ENCODE data around the gene UBAC2.

Gene UBAC2

DNA sequence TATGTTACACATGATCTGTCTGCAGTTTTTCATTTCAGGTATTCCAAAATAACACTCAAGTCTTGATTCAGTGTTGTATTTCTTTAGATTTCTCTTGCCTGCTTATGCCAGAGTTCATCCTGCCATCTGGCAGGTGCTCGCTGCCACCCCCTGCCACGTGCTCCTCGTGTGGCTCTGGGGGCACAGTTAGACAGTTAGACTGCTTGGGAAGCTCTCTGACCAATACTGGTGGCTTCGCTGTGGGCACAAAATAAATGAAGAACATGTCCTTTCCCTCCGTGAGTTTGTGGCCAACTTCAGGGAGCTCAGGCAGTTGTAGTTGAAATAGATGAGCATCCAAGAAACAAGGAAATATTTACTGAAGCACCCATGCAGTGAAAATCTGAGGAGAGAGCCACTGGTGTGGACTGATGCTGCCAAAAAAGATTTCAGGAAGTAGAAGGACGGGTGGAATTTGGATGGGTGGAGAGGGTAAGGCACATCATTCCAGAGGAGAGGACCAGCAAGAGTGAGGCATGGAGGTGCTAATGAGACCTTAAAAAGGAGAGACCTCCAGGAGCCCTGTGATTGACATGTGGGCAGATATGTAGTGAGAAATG is 144.1 kb downstream of the UBAC2 start:
- DNase-seq: no peak

- DNase-seq: no peak
These were observed 144.7 kb downstream of the UBAC2 start for GRCh38 chr13:99345345-99345744.

DNA sequence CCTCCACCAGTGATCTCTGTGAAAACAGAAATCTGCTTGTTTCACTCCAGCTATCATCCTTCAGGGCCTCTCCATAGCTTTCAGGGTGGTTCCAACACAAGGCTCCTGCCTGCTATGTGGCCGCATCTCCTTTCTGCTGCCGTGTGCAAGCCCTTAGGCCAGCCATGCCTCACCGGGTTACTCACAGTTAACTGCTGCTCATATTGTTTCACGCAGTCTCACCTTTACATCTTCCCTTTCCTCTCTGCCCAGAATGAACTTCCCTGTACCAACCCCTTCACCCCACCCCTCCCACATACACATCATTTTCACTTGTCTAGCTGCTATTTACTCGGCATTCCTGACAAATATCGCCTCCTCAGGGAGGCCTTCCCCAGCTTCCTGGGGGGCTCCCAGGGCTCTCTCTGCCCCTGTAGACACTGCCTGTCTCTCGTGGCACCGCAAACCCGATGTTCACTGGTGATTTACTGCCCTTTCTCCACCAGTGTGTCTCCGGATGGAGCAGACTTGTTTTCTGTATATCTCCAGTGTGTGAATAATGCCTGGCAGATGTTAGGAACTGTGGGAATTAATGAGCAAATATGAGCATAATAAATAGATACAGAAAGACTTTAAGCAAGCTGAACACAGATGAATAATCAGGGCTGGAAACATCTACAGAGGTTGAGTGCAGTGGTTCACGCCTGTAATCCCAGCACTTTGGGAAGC is 145.8 kb downstream of the UBAC2 start:
- DNase-seq: no peak

DNA sequence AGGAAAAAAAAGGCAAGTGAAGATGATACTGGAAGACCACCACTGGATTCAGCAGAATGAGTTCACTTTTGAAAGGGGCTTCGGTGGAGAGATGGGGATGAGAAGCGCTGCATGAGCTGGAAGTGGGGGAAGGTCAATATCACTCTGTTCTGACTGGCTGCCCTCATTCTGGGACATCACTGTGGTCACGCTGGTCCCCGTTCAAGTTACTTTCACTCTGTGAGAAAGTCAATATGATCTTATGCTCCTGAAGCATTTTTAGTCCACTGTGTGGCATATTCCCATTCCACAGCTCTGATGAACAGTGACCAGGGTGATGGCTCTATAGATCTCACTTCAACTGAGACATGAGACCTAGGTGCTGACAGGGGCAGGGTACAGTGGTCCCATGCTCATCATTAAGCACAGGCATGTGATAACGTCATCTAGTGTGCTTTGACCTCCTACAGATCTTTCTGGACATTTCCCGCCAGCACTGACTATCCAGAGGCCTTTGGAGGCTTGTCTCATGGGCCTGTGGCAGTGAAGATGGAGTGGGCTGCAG is 146.8 kb downstream of the UBAC2 start:
- DNase-seq: no peak

- DNase-seq: no peak
These were observed 147.3 kb downstream of the UBAC2 start for GRCh38 chr13:99347911-99348451.

DNA sequence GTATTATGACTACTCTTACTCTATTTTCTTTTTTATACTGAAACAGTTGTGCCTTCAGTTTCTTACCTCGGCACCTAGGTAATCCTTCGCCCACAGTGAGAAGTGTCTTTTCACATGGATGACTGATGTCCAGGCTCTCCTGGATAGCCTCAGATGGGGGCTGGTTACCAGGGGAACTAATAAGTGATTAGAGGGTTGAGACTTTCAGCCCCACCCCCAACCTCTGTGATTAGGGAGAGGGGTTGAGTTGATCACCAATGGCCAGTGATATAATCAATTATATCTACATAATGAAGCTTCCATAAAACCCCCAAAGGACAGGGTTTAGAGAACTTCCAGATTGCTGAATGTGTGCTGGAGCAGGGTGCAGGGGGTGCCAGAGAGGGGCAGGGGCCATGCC is 149.5 kb downstream of the UBAC2 start:
- DNase-seq: no peak

DNA sequence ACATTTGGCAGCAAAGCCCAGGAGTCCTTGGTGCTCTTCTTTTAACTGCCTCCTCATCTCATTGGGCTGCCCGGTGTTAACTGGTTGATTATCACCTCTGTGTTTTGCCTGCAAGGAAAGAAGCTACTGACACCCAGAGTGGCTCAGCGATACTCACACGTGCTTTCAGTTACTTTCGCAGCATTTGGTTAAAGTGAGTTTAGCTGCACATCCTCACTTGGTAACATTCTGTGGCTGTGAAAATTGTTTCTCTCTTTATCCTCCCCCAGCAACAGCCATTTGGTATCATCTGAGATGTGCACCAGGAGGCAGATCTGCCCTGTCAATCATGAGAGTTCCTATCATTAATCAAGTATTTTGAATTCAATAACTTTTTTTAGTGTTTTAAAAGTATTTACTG is 151.1 kb downstream of the UBAC2 start:
- no peak for DNase-seq

DNA sequence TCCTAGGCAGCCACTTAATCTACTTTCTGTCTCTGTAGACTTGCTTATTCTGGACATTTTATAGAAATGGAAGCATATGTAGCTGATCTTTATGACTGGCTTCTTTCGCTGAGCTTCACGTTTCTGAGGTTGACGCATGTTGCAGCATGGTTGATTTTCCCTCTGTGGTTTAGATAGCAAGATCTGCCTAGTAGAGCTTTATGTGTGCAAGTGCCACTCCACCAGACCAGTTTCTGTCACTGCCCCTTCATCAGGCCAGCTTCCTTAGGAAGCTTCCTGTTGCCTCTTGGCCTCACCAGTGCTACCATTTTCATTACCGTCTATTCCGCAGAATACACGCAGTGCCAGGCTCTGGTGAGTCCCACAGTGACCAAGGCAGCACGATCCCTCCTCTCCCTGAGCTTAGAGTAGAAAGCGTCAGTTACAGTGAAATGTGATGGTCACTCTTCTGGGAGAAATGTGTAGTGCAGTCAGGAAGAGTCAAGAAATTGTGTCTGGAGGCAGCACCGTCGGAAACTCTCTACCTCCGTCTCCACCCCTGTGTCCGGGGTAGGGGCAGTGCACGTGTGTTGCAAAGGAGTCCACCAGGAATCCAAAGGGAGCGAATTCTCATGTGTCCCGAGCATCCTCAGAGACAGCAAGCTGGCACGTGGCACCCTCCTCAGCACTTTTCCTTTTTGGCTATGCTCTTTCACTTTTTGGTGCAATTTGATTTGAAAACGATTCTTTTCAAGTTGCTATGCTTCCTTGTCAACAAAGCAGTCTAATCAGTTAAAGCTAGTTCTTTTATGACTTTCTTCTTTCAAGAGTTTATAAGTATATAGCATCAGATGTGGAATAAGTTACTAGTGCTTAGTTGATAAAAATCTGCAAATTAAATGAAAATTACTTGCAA is 151.9 kb downstream of the UBAC2 start:
- no peak for DNase-seq

DNA sequence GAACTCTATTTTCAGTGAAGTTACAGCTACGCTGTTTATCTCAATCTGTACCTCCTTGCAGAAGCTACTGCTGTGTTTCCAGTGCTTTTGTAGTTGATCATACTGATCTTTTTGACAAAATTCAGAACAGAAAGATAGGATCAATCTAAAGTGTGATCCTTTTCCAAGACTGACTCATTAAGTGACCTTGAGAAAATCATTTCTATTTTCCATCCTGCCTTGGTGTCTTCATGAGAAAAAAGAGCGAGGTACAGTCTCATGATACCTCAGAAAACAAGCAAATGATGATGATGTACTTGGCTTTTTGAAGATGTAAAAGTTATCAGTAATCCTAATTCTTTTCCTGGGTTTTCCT is 152.6 kb downstream of the UBAC2 start:
- DNase-seq: no peak

- DNase-seq: no peak
These were observed 153.2 kb downstream of the UBAC2 start for GRCh38 chr13:99353836-99354235.

- no peak for DNase-seq
These were observed 153.8 kb downstream of the UBAC2 start for GRCh38 chr13:99354371-99354951.

DNA sequence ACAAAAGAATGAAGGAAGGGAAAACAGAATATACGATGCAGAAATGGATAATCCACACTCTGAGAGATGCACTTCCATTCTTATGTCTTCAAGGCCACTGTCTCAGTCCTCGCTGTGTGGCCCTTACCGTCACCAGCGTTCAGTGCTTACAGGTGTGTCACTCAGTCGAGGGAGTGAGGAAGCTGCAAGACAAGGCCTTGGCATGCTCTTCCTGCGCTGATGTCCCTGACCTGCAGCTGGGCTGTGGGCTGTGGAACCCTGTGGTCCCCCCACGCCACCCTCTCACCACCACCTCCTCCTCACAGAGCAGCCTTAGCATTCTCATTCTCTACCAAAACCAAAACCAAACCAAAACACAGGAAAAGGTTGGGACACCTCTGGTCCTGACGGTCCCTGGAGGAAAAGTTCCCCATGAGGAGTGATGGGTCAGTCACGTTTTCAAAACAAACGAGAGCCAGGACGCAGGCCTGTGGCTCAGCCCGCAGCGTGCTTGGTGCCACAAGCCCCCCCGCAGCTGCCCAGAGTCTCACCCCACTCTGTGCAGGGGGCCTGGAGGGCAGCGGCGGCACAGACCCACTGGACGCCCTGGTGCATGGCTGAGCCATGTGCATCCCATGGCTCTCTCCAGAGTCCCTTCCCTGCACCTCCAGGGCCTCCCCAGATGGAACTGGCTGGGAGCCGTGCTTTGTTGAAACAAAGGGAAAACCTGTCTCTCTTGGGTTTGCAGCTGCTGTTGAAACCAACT is 154.8 kb downstream of the UBAC2 start:
- no peak for DNase-seq

- no peak for DNase-seq
These were observed 155.3 kb downstream of the UBAC2 start for GRCh38 chr13:99356012-99356261.

GRCh38 chr13:99356262-99357091 is 155.8 kb downstream of the UBAC2 start:
- peak; percentile 33 for DNase-seq

DNA sequence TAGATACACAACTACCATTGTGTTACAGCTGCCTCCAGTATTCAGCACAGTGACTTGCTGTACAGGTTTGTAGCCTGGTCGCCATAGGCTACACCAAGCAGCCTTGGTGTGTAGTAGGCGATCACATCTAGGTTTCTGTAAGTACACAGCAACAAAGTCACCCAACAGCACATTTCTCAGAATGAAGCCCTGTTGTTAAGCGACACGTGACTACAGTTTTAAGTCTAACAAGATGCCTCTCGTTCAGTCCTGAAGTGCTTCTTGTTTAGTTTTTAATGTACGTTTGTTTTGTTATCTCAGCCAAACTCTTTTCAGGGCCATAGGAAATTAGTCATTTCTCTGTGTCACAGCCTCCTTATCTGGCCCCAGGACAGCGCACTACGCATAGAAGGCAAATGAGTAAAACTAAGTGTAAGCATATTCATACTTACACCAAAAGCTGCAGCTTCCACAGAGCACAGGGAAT is 156.5 kb downstream of the UBAC2 start:
- peak; percentile 53 for DNase-seq

- DNase-seq: no peak
These were observed 157.3 kb downstream of the UBAC2 start for GRCh38 chr13:99357941-99358340.

- no peak for DNase-seq
These were observed 158.9 kb downstream of the UBAC2 start for GRCh38 chr13:99359528-99359927.

- no peak for DNase-seq
These were observed 160.0 kb downstream of the UBAC2 start for GRCh38 chr13:99360696-99361095.

GRCh38 chr13:99361197-99361596 is 160.5 kb downstream of the UBAC2 start:
- no peak for DNase-seq

GRCh38 chr13:99362362-99362761 is 161.7 kb downstream of the UBAC2 start:
- no peak for DNase-seq

GRCh38 chr13:99363391-99363790 is 162.7 kb downstream of the UBAC2 start:
- DNase-seq: no peak

DNA sequence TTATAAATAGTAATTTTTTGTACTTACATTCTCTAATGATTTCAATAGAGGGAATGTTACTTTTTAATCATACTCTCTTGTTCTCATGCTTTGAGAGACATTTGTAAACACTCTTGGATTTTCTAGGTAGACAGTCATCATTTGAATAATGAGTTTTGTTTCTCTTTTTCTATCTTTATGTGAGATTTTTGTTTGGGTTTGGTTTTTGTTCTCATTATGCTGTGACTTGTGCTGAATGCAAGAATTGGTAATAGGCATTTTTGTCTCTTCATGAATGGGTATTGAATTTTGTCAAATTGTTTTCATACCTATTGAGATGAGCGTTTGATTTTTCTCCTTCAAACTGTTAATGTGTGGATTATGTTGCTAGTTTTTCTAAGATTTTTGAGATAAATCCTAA is 163.3 kb downstream of the UBAC2 start:
- no peak for DNase-seq
